Panc1 (cell line): Measurements from ENCODE around the gene PRKCB. TPM values are rescaled to one million over a fixed set of nuclear protein-coding genes. Genes with fewer than 3 reads are reported as not detected.

Experiments used
- ATAC-seq: fragments of 200-7000 bp; cut with Tn5 transposase; 2 replicates; pipeline ENCODE4 v1.9.1; 2020; ENCODE audit warnings: mild to moderate bottlenecking, moderate library complexity
- BruUV-seq: library from RNA; stranded (reverse); fragments of 400-500 nt; replicated peaks from 2 replicates; lab custom pipeline; 2021; lab: Mats Ljungman, UMichigan
- CTCF ChIA-PET: fragments of 300-600 bp; sonication (Branson Sonifier 250); formaldehyde crosslinking; loops from one replicate; lab custom pipeline; 2022; ENCODE audit warnings: antibody characterized with exemption; lab: Charles Lee
- POLR2A ChIA-PET: fragments of 300-600 bp; sonication (Branson Sonifier 250); formaldehyde crosslinking; loops from one replicate; lab custom pipeline; 2022; ENCODE audit warnings: antibody characterized with exemption; lab: Charles Lee
- DNase-seq: peaks from one replicate; pipeline ENCODE4 v3.0.0-alpha.2; 2010; ENCODE audit warnings: low read depth, low spot score
- H3K27ac ChIP-seq: 2 replicates; pipeline ENCODE4 v1.5.1; 2011; ENCODE audit warnings: mild to moderate bottlenecking, low read length, inconsistent platforms
- H3K27me3 ChIP-seq: fragments of 200-500 bp; sonication (Bioruptor generic); 2 replicates; pipeline ENCODE4 v1.6.0; 2014; ENCODE audit warnings: low read length, inconsistent platforms; ENCODE audit not compliant: control insufficient read depth, insufficient read depth
- H3K36me3 ChIP-seq: fragments of 200-500 bp; sonication (Bioruptor generic); 2 replicates; pipeline ENCODE4 v1.5.1; 2014; ENCODE audit warnings: inconsistent platforms, mild to moderate bottlenecking, low read length, moderate library complexity; ENCODE audit not compliant: control insufficient read depth, insufficient read depth
- H3K4me1 ChIP-seq: 2 replicates; pipeline ENCODE4 v1.5.1; 2011; ENCODE audit warnings: inconsistent platforms, mild to moderate bottlenecking, low read length, moderate library complexity; ENCODE audit not compliant: control insufficient read depth, insufficient read depth
- H3K4me3 ChIP-seq, 2 experiments: 2 replicates each; pipeline ENCODE4 v1.5.1; 2011 to 2012; ENCODE audit warnings: low read depth in 2 of 2, low read length in 2 of 2, mild to moderate bottlenecking in 2 of 2, inconsistent platforms in 1 of 2, moderate library complexity in 1 of 2
- H3K9me3 ChIP-seq: fragments of 200-500 bp; sonication (Bioruptor generic); 2 replicates; pipeline ENCODE4 v1.5.1; 2014; ENCODE audit warnings: low read depth, mild to moderate bottlenecking, inconsistent platforms, low read length, moderate library complexity; ENCODE audit not compliant: control insufficient read depth, insufficient read depth
- CTCF ChIP-seq: fragments of 450-650 bp; IDR thresholded peaks from 2 replicates; pipeline ENCODE4 v1.5.1; 2017; ENCODE audit warnings: mild to moderate bottlenecking
- POLR2AphosphoS5 ChIP-seq: IDR thresholded peaks from 2 replicates; pipeline ENCODE4 v1.6.1; 2012; ENCODE audit warnings: mild to moderate bottlenecking, low read depth, low read length, moderate library complexity
- REST ChIP-seq, 2 experiments: IDR thresholded peaks; 2 replicates each; pipeline ENCODE4 v1.6.1; 2011 to 2012; ENCODE audit warnings: low read depth in 2 of 2, control low read depth in 1 of 2, low read length in 1 of 2, mild to moderate bottlenecking in 1 of 2, moderate library complexity in 1 of 2; ENCODE audit not compliant: insufficient read depth in 1 of 2
- SIN3A ChIP-seq: IDR thresholded peaks from 2 replicates; pipeline ENCODE4 v1.6.1; 2012; ENCODE audit warnings: low read depth, mild to moderate bottlenecking, low read length, moderate library complexity, borderline replicate concordance; ENCODE audit not compliant: insufficient read depth
- TCF7L2 ChIP-seq: IDR thresholded peaks from 2 replicates; pipeline ENCODE4 v1.6.1; 2011; ENCODE audit warnings: mild to moderate bottlenecking, low read depth, low read length, inconsistent platforms
- in situ Hi-C: cut with HindIII; loops from 2 replicates; pipeline ENCODE4 v1.10.0; 2016; ENCODE audit warnings: low sequenced_read_pairs, low pct_unique_long_range_greater_than_20kb
- intact Hi-C: fragments of 100-400 bp; cut with micrococcal nuclease; formaldehyde crosslinking; loops from one replicate; pipeline ENCODE4 v1.10.0; 2022; ENCODE audit not compliant: unreplicated experiment
- total RNA-seq: library from RNA; stranded (reverse); gene quantifications from one replicate; pipeline ENCODE4 v1.2.1, GENCODE V29; 2021; ENCODE audit not compliant: unreplicated experiment

The PRKCB gene
- total RNA-seq, 1 experiment from 2014 or later: 0.41 TPM

GRCh38 chr16:24123275-24123674, 287.5 kb downstream of the PRKCB start:
- ATAC-seq (no peak), DNase-seq (no peak)
- in situ Hi-C loops (no loop called here), intact Hi-C loops (no loop called here)
- no peak overlapping the region for H3K4me3 ChIP-seq
- no TSS peak for BruUV-seq
- no peaks in the 10 kb centered on the region for H3K36me3 ChIP-seq
- ChIA-PET POLR2A (no interaction called here), CTCF (no interaction called here)
- no peaks in the 10 kb centered on the region for H3K9me3 ChIP-seq
- H3K27me3 ChIP-seq: peaks cover 11% of the 10 kb centered on the region
- no peak overlapping the region for H3K27ac ChIP-seq
- TF ChIP-seq TCF7L2 (no peak), CTCF (no peak), POLR2AphosphoS5 (no peak), REST (IDR thresholded peaks at IDR 0.05; ENCODE audit: insufficient read depth in 1 of 2, low read depth in 2 of 2, low read length in 1 of 2) (no peak), SIN3A (no peak)
- H3K4me1 ChIP-seq: no peaks in the 10 kb centered on the region

- H3K27me3 ChIP-seq: peaks cover 17% of the 10 kb centered on the region
- in situ Hi-C loops: no loop called here
- no TSS peak for BruUV-seq
- no peaks in the 10 kb centered on the region for H3K36me3 ChIP-seq
- TF ChIP-seq TCF7L2 (no peak), POLR2AphosphoS5 (no peak), CTCF (no peak), REST (IDR thresholded peaks at IDR 0.05; ENCODE audit: insufficient read depth in 1 of 2, low read depth in 2 of 2, low read length in 1 of 2) (no peak), SIN3A (no peak)
- H3K9me3 ChIP-seq: no peaks in the 10 kb centered on the region
- CTCF ChIA-PET: no interaction called here
- DNase-seq (no peak), ATAC-seq (no peak)
- no peak overlapping the region for H3K27ac ChIP-seq
- no peak overlapping the region for H3K4me3 ChIP-seq
- POLR2A ChIA-PET: no interaction called here
- intact Hi-C loops: no loop called here
- no peaks in the 10 kb centered on the region for H3K4me1 ChIP-seq
Observed at GRCh38 chr16:24124291-24124690, 288.5 kb downstream of the PRKCB start.
